SK-N-SH (cell line): ENCODE measurements around the gene TDP2. TPM values are rescaled to one million over a fixed set of nuclear protein-coding genes. Genes with fewer than 3 reads are reported as not detected.

Experiments
- CTCF ChIA-PET: fragments of 300-600, 350-600 bp; formaldehyde crosslinking; extraction: SDS; loops from one replicate; lab custom pipeline; 2021; lab: Yijun Ruan, JAX
- POLR2A ChIA-PET: fragments of 350-600 bp; sonication (Branson Sonifier 250); formaldehyde crosslinking; extraction: SDS; loops from one replicate; lab custom pipeline; 2020; ENCODE audit warnings: antibody characterized with exemption, inconsistent platforms; lab: Yijun Ruan, JAX
- DNase-seq: peaks from one replicate; pipeline ENCODE4 v3.0.0; 2012
- H2AFZ ChIP-seq: fragments of 200-600 bp; sonication (generic); 2 replicates; pipeline ENCODE4 v1.8.1; 2016; ENCODE audit warnings: antibody characterized with exemption, mild to moderate bottlenecking, low read depth
- H3F3A ChIP-seq: fragments of 200-600 bp; sonication (generic); replicated peaks from 2 replicates; pipeline ENCODE3; 2016; ENCODE audit warnings: antibody characterized with exemption, mild to moderate bottlenecking; ENCODE audit not compliant: insufficient read depth
- H3K27ac ChIP-seq, 2 experiments: fragments of 200-500 bp in 1 of 2; fragments of 200-600 bp in 1 of 2; sonication (Bioruptor generic) in 1 of 2; sonication (generic), shearing (Covaris generic) in 1 of 2; 2 replicates each; pipeline versions ENCODE4 v1.5.1 to v1.6.1; 2014 to 2016; ENCODE audit warnings: low read depth in 2 of 2, inconsistent platforms in 1 of 2, low read length in 1 of 2, mild to moderate bottlenecking in 1 of 2, mixed read lengths in 1 of 2
- H3K27me3 ChIP-seq: fragments of 200-600 bp; sonication (generic), shearing (Covaris generic); 2 replicates; pipeline ENCODE4 v1.6.1; 2016; ENCODE audit warnings: mixed run types; ENCODE audit not compliant: insufficient read depth
- H3K36me3 ChIP-seq, 2 experiments: fragments of 200-500 bp in 1 of 2; fragments of 200-600 bp in 1 of 2; sonication (Bioruptor generic) in 1 of 2; sonication (generic) in 1 of 2; replicated peaks in 1 of 2; 2 replicates each; pipeline versions ENCODE3 to v1.5.1; 2014 to 2016; ENCODE audit warnings: low read length in 1 of 2, mild to moderate bottlenecking in 1 of 2; ENCODE audit not compliant: insufficient read depth in 2 of 2, control insufficient read depth in 1 of 2
- H3K4me1 ChIP-seq, 2 experiments: fragments of 200-500 bp in 1 of 2; fragments of 200-600 bp in 1 of 2; sonication (Bioruptor generic) in 1 of 2; sonication (generic), shearing (Covaris generic) in 1 of 2; 2 replicates each; pipeline versions ENCODE4 v1.5.1 to v1.6.1; 2014 to 2016; ENCODE audit warnings: low read depth in 1 of 2, low read length in 1 of 2, mixed run types in 1 of 2; ENCODE audit not compliant: insufficient read depth in 2 of 2, control insufficient read depth in 1 of 2
- H3K4me2 ChIP-seq: fragments of 200-600 bp; sonication (generic), shearing (Covaris generic); 2 replicates; pipeline ENCODE4 v1.6.1; 2017; ENCODE audit warnings: mixed run types
- H3K4me3 ChIP-seq, 2 experiments: fragments of 200-500 bp in 1 of 2; fragments of 200-600 bp in 1 of 2; sonication (Bioruptor generic) in 1 of 2; sonication (generic), shearing (Covaris generic) in 1 of 2; 2 replicates each; pipeline versions ENCODE4 v1.5.1 to v1.8.1; 2014 to 2016; ENCODE audit warnings: low read depth in 2 of 2, inconsistent platforms in 1 of 2, low read length in 1 of 2, mild to moderate bottlenecking in 1 of 2, mixed read lengths in 1 of 2, moderate library complexity in 1 of 2
- H3K79me2 ChIP-seq: fragments of 200-600 bp; sonication (generic); 2 replicates; pipeline ENCODE4 v1.8.1; 2017; ENCODE audit warnings: mild to moderate bottlenecking; ENCODE audit not compliant: insufficient read depth
- H3K9ac ChIP-seq: fragments of 200-600 bp; sonication (generic); 2 replicates; pipeline ENCODE4 v1.6.1; 2017; ENCODE audit warnings: mixed run types
- H3K9me2 ChIP-seq: fragments of 200-600 bp; sonication (generic); 2 replicates; pipeline ENCODE4 v1.6.1; 2017; ENCODE audit warnings: mixed run types
- H3K9me3 ChIP-seq: fragments of 200-600 bp; sonication (generic); 2 replicates; pipeline ENCODE4 v1.6.1; 2017; ENCODE audit warnings: mixed run types, mild to moderate bottlenecking, moderate library complexity
- H4K20me1 ChIP-seq: fragments of 200-600 bp; sonication (generic); 2 replicates; pipeline ENCODE4 v1.6.1; 2017; ENCODE audit warnings: mild to moderate bottlenecking, mixed run types; ENCODE audit not compliant: insufficient read depth
- ELF1 ChIP-seq: IDR thresholded peaks from 2 replicates; pipeline ENCODE4 v1.4.0; 2012
- FOXM1 ChIP-seq: IDR thresholded peaks from 2 replicates; pipeline ENCODE4 v1.4.0; 2012; ENCODE audit warnings: low read depth, mild to moderate bottlenecking
- GATA2 ChIP-seq: sonication (generic); formaldehyde crosslinking; IDR thresholded peaks from 2 replicates; pipeline ENCODE4 v1.5.0; 2020; ENCODE audit warnings: mild to moderate bottlenecking, missing genetic modification reagents
- TAF1 ChIP-seq: IDR thresholded peaks from 2 replicates; pipeline ENCODE4 v1.6.1; 2012; ENCODE audit warnings: low read depth, mild to moderate bottlenecking, low read length, moderate library complexity, borderline replicate concordance
- TCF12 ChIP-seq: IDR thresholded peaks from 2 replicates; pipeline ENCODE4 v1.4.0; 2012
- USF2 ChIP-seq: fragments of 150-350 bp; IDR thresholded peaks from 2 replicates; pipeline ENCODE4 v1.6.1; 2017; ENCODE audit warnings: antibody characterized with exemption, low read length, low read depth, borderline replicate concordance
- ZBTB33 ChIP-seq: IDR thresholded peaks from 2 replicates; pipeline ENCODE4 v1.4.0; 2012; ENCODE audit warnings: low read depth, borderline replicate concordance
- WGBS: methylation state at CpG from one replicate; pipeline ENCODE4 v1.1.6; 2017; ENCODE audit warnings: low lambda C conversion rate; 5-methylcytosine and 5-hydroxymethylcytosine counted together
- polyA plus RNA-seq, 3 experiments: library from polyadenylated mRNA; depleted of rRNA; stranded (reverse); fragments of >200 nt; gene quantifications; 2 replicates each; pipeline ENCODE4 v1.2.3, GENCODE V29; 2012
- TF ChIP-seq, protein P1 (sequence below): IDR thresholded peaks from 2 replicates; pipeline ENCODE4 v1.6.1; 2012; ENCODE audit warnings: mild to moderate bottlenecking, low read depth, low read length, moderate library complexity

The TDP2 gene
- polyA plus RNA-seq, 1 of the 3 experiments (the other 2 are of a cell fraction): 20.0 TPM

DNA sequence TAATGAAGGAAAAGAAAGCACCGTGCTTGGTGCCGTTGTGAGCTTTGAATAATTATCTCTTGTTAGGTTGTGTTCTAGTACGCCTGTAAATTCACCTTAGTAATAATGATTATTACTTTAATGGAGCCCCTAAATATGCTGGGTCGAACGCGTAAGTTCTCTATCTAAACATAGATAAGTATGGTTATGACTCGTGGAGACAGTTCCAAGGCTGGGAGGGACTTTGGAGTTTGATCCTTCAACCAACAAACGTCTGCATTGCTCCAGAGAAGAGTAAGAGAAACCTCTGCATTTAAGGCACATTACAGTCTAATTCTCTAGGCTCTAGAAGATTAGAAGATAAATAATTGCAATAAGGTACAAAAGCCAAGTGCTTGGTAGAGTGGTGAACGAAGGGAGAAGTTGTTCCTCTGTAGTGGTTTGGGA lies 692 bp upstream of the TDP2 start:
- Histone ChIP-seq H3K36me3 (peaks cover 24 to 29% of the 10 kb centered on the region in 2 experiments), H2AFZ (peak overlapping the region; percentile 92), H3K9me2 (no peaks in the 10 kb centered on the region), H3F3A (peaks cover 3% of the 10 kb centered on the region), H3K27ac (peak overlapping the region; percentile 87 to 90), H3K4me1 (peaks cover 6 to 14% of the 10 kb centered on the region in 2 experiments; a peak in 2 of 4 replicates), H3K27me3 (no peaks in the 10 kb centered on the region), H3K9me3 (no peaks in the 10 kb centered on the region), H3K9ac (peak overlapping the region; percentile 86), H3K4me3 (peak overlapping the region; percentile 67 to 82), H3K4me2 (peak overlapping the region; percentile 79), H3K79me2 (peaks cover 50% of the 10 kb centered on the region), H4K20me1 (no peaks in the 10 kb centered on the region)
- 8% methylated on average over 9 of the region's 9 CpGs for WGBS
- peak; percentile 11 for DNase-seq
- ChIA-PET POLR2A (interaction anchor here (0.9 to 1.6 kb wide), 4 partner anchors 15 to 86 kb away, joined by 3 to 12 read pairs (median 4); partner anchors contain the start of gene KIAA0319), CTCF (interaction anchor here (0.7 to 7.3 kb wide), 19 partner anchors 10 to 173 kb away, joined by 3 to 96 read pairs (median 4); partner anchors contain the start of genes ALDH5A1, C6orf62 and KIAA0319)
- no peak for TF ChIP-seq USF2
- TF ChIP-seq GATA2 (CRISPR knock-in tag): no peak
- no peak for TF ChIP-seq FOXM1
- TF ChIP-seq ELF1: no peak
- TF ChIP-seq, protein P1, sequence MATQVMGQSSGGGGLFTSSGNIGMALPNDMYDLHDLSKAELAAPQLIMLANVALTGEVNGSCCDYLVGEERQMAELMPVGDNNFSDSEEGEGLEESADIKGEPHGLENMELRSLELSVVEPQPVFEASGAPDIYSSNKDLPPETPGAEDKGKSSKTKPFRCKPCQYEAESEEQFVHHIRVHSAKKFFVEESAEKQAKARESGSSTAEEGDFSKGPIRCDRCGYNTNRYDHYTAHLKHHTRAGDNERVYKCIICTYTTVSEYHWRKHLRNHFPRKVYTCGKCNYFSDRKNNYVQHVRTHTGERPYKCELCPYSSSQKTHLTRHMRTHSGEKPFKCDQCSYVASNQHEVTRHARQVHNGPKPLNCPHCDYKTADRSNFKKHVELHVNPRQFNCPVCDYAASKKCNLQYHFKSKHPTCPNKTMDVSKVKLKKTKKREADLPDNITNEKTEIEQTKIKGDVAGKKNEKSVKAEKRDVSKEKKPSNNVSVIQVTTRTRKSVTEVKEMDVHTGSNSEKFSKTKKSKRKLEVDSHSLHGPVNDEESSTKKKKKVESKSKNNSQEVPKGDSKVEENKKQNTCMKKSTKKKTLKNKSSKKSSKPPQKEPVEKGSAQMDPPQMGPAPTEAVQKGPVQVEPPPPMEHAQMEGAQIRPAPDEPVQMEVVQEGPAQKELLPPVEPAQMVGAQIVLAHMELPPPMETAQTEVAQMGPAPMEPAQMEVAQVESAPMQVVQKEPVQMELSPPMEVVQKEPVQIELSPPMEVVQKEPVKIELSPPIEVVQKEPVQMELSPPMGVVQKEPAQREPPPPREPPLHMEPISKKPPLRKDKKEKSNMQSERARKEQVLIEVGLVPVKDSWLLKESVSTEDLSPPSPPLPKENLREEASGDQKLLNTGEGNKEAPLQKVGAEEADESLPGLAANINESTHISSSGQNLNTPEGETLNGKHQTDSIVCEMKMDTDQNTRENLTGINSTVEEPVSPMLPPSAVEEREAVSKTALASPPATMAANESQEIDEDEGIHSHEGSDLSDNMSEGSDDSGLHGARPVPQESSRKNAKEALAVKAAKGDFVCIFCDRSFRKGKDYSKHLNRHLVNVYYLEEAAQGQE: no peak
- TF ChIP-seq TCF12: no peak
- no peak for TF ChIP-seq ZBTB33
- no peak for TF ChIP-seq TAF1
